HG02885 (cell line): ENCODE data around the gene C10orf105.

Source experiments
- ATAC-seq: cut with Tn5 transposase; IDR thresholded peaks from one replicate; pipeline ENCODE4 v1.9.1; 2021; ENCODE audit warnings: mild to moderate bottlenecking; ENCODE audit not compliant: unreplicated experiment, poor library complexity

Gene C10orf105, protein sequence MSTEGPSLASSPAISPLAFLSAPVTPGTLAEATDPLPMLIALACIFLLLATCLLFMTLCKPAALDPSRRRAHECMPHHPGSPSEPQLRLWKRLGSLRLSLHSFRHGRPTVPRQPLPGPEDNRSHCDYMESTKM

DNA sequence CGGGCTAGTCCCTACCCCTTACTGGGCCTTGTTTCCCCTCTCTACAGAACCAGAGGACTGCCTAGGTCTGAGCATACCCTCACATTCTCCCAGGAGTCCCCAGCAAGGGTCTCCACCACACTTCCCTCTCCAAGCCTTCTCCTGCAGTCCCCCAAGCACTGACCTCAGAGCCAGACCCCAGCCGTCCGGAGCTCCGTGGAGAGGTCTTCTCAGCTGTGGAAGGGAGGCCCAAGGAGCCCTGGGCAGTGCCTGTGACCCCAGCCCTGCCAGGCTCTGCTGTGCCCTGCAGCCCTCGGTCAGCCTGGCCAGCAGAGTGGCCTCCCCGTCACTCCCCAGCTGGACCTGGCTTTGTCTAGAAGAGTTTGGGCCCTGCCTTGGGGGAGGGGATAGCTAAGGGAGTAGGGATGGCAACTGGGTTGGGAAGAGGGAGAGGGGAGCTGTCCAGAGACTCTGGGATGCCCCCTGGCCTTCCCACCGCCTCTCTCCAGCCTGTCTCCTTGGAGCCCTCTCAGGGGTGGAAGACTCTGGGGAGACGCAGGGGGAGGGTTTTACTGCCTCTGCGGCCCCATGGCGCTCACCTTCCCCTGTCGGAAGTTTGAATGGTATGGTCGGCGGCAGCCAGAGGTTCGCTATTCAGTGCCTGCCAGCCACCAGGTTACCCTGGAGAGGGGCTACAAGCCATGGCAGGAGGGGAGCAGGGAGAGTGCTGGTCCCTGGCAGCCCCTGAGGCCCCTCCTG, at the start of gene C10orf105:
C10orf105 (minus strand) TSS at position 315 of the 738 bp plus-strand sequence. CDS start 3,441 bp downstream, outside the sequence.
- ATAC-seq: no peak

DNA sequence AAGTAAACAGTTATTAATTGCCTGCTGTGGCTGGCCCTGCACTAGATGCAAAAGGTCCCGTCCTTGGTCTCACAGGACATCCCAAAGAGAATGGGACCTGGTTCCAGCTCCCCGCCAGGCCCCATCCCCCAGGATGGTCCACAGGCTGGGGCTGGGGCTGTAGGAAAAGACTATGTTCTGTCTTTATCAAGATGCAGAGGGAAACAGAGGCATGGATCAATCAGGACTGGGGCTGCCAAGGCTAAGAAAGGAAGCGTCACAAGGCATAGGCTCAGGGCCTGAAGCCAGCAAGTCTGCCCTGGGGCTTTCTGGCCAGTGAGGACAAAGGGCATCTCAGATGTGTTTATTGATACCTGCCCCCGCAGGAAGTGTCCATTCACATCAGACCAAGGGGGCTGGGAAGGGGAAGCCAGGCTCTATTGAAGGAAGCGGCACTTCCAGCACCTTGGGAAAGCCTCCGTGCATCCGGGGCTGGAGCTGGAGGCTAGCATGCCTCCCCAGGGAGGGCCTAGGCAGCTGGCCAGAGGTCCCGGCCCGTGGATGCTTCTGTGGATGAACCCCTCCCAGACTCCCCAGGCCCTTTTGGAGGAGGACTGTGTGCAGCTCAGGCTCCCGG, 48.0 kb upstream of the C10orf105 start:
- no peak for ATAC-seq

DNA sequence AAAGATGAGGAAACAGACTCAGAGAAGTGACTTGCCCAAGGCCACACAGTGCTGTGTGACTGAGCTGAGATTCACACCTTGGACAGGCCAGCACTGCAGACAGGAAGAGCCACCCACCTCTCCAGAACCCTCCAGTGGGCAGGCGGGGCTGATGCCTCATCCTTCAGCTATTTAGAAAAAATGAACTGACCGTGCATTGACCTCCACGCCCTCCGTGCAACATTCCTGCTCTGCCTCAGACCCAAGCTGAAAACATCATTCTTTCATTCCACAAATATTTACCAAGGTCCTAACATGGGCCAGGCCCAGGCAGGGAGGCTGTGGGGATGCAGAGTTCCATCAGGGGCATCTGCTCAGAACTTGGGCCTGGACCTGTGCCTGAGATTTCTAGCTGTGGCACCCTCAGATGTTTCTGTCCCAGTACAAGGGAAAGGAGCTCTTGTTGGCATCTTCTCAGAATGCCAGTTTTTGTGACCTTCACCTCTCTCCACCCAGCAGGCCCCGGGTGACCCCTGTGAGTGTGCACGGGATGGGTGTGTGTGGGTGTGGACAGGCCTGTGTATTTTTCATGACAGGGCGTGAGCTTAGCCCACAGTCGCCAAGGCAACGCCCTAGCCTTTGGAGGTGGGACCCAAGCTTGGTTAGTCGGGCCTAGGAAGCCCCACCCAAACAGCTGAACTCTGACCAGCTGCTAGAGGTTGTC, 47.3 kb upstream of the C10orf105 start:
- ATAC-seq: no peak

DNA sequence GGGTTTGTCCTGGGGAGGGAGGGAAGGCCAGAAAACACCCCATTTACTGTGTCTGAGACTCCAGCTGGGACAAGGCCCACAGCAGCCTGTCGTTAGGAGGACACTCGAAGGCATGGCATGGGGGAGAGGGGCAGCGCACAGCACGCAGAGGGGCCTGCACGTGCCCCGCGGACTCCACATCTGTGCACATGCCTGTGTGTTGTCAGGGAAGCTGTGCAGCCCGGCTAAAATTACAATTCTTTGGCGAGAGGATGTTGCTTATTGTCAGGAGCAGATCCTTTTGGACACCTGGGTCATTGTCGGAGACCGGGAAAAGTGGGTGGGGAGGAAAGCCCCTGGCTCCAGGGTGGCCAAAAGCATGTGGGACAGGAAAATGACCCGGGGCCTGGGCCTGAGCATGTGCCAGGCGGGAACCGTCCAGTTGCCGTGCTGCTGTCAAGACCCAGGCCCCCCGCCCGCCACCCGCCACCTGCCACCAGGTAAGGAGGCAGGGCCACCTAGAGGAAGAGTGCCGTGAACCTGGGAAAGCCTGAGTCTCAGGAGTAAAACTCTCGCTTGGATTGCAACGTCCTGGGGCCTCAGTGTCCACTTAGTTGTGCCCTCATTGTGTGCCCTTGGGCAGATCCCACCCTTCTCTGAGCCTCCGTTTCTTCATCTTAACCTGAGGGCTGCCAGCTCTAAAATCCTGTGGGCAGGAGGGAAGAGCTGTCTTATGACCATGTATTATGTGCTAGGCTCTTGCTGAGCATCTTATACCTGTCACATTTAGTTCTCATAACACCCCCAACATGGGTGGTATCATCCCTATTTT, 46.5 kb upstream of the C10orf105 start:
- no peak for ATAC-seq

DNA sequence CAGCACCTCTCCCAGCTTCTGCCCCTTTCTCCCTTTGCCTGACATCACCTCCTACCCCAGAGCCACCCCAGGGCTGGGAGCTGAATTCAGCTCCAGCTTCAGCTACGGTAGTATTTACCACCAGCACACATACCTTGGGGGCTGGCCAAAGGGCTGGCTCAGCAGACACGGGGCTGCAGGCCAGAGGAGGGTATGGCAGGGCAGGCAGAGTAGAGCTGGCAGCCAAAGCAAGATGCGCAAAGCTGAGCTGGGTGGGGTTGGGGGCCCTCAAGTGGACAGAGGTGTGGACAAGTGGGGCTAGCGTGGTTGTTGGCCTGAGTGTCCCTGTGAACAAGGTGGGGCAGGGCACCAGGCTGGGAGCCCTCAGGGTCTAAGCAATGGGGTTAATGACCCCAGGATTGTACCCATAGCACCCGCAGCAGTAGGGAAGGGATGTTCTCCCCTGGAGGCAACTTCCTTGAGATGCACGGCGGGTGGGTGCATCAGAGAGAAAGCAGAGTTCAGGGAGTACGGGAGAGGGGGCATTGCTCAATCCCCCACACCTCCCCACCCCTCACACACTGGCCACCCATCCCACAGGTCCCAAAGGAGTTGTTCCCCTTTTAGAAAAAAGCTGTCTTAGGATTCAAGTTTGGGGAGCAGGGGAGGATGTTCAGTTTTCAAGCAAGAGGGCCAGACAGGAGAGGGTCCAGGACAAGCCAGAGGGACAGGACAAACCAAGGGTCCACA, 45.8 kb upstream of the C10orf105 start:
- ATAC-seq: no peak

DNA sequence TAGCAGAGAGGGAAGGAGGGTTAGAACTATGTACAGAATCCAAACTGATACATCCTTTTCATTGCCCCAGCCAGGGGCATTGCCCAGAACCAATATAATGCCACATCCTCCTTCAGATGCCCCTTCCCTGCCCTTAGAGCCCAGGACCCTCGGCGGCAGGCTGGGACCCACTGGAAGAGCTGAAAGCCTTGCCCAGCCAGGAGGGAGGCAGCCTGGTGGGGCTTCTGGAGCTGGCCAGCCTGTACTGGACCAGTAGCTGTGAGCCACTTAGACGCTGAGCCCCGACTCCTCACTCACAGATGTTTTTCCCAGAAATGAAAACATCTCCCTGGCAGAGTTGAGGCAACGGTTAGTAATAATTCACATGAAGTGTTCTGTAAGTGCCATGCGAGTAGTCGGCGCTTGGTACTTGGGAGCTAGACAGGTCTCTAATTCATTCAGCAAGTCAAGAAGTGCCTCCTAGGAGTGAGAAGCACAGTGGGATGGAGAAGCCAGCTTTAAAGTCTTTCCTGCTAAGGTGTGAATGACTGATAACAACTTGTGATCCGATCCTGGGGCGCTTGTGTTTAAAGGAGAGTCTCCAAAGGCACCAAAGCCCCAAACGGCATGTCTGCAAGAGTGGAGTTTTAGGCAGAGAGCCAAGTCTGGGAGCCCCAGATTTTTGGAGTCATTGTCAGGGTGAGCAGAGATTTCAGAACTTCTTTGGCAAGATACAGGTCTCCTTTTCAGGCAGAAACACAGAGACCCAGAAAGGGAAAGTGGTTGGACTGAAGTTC, 44.0 kb upstream of the C10orf105 start:
- ATAC-seq: no peak

DNA sequence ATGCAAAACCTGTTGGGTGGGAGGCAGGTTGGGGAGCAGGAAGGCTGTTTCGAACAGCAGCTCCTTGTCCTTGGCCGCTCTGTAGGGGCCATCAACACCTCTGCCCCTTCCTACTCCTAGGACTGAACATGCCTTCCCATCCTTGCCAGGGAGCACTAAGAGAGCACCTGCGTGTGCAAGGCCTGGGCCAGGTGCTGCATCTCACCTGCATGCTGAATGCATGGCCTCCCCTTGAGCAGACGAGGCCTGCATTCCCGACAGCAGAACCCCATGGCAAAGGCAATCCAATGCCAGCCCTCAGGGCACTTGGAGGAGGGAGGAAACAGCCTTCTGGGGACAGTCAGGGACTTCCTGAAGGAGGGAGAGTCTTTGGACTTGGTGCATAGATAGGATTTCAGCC, 42.7 kb upstream of the C10orf105 start:
- ATAC-seq: no peak

DNA sequence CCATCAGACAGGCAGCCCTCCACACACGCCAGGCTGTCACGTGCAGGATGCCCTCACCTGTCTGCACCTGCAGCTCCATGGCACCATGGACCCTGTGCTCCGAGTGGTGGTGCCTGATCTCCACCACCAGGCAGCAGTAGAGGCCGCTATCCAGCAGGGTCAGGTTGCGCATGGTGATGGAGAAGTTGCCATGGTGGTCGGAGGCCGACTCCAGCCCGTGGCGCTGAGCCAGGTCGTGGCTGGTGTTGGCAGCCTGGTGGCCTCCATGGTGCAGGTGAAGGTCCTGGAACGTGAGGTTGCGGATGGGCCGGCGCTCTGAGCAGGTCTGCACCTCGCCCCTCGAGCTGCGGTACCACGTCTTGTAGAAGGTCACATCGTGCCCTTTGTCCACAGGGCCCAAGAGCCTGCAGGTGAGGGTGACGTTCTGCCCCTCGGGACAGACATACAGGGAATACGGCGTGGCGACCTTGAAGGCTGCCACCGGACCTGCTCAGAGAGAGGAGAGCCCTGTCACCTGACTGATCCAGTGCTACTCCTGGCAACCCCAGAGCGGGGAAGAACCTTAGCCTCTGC, 42.0 kb upstream of the C10orf105 start:
- no peak for ATAC-seq

DNA sequence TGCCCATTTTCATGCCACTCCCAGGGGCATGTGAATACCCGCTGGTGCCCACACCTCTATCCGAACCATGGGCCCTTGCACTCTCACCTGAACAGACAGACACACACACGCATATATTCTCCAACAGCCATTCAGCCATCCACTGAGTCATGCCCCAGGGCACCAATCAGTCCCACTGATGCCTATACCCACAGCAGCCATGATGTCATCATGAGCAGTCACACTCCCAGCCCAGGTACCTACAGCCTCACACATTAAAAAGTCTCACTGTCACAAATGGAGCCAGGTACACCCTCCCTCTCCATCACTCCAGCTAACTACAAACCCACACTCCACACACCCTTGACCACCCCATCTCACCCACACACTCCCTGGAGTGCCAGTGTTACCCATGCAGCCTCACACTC, 41.5 kb upstream of the C10orf105 start:
- ATAC-seq: no peak

DNA sequence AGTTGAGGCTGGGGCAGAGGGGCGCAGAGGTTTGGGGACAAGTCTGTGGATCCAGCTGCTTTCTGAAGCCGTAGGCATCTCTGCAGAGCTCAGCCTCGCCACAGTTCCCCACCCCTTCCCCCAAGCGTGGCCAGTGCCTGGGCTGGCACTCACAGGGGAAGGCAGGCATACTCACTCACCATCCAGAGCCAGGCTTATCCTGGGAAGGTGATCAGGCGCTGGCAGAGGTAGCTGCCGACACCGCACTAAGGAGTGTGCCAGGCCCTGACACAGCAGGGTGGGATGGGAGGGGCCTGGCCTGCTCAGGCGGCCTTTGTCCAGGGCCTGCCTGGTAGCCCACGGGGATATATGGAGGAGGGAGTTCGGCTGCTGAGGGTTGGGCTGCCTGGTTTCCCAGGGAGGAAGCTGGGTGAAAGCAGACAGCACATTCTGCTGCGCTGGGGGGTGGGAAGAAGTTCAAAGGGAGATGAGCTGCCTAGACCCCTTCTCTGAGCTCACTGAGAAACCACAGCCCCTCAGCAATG, 37.9 kb upstream of the C10orf105 start:
- ATAC-seq: no peak

DNA sequence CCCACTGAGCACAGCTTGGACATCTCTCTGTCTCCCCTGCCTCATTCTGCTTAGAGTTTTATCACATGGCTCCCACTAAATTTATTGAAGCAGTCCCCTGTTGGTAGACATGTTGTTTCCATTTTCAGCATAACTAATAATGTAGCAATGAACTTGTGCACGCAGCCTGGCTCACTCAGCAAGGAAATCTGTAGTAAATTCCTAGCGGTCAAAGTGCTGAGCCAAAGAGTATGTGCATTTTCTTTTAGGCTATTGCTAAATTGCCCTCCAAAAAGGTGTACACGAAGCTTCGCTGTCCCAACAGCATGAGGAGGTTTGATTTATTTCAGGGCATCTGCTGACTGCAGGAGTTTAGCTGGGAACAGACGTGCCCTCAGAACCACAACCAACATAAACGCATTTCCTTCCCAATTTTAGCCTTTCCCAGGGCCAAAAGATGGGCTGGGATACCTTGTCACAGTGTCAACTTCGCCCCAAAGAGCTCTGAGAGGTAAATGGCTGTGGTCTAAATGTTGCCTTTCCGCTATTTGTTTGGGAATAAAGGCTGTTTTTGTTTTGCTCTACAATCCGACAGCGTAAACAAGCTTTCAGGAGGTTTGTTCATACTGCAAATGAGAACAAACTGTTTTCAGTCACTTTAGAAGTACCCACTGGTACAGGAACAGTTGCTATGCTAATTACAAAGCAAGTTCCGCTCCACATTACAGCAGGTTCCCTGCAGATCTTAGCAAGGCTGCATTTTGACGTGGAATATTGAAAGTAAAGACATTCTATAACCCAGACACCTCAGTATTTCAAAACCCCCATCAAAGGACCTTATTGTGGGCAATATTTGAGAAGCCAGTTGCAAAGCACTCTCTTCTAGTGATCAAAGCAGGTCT, 37.0 kb upstream of the C10orf105 start:
- ATAC-seq: no peak

DNA sequence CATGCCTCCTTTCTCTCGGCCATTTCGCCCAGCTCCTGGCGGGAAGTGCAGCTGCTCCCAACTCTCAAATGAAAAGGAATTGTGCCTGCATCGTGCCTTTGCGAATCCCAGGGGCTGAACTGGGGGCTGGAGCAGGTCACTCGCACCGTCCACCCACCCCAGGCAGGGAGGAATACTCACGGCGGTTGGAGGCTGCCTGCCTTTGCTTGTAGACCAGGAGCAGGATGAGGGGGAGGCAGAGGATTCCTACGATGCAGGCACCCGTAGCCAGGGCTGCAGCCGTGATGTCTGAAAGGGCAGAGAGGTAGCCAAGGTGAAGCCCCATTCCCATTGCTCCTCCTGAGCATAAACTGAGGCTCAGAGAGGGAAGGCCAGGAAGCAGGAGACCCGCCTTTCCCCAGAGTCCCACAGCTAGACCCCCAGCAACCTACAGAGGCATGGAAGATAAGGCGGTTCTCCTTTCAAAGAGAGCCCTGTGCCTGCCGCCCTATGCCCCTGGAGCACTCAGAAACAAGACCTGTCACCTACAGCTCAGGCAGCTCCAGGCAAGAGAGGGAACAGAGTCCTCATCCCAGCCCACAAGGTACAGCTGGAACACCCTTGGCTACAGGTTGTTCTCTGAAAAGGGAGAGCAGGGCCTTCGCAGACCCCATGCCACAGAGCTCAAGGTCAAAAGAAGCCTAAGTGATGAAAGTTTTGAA, 35.8 kb upstream of the C10orf105 start:
- no peak for ATAC-seq

DNA sequence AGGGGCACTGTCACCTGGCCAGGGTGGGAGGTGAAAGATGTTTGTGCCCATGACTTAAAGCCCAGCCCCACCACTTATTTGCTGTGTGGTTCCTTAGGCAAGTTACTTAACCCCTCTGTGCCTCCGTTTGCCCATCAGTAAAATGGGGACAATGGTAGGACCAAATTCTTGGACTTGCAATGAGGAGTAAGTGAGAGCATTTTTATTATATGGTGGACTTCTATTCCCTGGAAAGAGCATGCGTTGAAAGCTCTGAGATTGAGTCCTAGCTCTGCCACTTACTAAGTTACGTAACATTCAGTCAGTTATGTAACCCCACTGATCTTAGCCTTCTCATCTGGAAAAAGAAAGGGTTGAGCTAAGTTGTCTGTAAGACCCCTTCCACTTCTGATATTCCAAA, 35.0 kb upstream of the C10orf105 start:
- ATAC-seq: no peak

DNA sequence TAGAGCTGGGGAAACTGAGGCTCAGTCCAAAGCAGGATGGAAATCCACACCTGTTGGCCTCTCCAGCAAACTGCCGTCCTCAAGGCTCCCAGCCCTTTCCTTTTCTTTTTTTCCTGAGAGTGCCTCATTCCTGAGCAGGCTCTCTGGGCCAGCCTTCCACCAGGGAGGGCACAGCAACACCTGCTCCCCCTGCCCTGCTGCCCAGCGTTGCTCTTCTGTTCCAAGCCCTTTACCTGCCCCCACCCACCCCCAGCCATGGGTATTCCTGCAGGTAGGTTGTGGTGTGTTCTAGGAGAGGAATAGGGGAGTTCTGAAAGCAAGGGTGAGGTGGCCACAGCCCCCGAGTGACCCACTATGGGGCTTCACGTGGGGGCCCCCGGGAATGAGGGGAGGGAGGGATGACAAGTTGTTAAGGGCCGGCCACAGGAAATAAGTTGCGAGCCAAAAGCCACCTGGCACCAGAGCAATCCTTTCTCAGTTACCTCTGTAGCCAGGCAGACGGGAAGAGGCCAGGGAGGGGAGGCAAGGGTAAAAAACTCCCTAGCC, 34.5 kb upstream of the C10orf105 start:
- no peak for ATAC-seq

DNA sequence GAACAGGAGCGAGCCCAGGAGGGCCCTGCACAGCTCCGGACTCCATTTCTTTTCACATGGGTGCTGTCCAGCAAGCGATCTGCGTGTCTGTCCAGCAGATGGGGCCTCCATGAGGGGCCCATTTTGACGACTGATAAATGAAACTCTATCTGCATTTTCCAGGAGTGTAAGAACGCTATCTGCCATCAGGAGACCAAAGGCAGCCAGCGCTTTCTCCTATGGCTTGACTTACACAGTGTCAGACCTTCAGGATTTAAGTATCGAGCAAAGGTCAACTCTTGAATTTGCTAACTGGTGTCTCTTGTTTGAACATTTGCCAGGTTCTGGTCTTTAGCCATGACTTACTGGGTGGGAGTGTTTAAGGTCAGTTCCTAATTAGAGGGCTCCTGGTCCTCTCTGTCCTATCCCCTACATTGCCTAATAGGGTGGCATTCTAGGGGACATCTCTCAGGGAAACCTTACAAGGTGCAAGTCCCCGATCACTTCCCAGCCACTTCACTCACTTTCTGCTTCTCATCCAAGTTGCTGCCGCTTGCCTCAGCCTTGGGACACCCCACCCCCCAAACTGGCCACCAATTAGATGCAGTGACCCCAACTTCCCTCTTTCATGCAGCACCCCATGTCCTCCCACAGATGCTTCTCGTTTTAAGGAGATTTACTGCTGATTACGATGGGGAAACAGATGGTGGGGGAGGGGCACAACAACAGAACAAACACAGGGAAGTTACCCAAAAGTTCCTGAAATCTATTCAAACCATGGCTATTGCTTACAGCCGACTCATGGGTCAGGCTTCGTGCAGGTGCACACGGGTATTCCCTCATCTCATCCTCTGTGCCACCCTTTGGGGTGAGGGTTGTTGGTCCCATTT, 33.7 kb upstream of the C10orf105 start:
- no peak for ATAC-seq
